Fibroblast of skin of scalp (primary cell): Measurements from ENCODE around the gene ZFHX3.

Source experiments
- DNase-seq: peaks from one replicate; pipeline ENCODE4 v3.0.0-alpha.2; 2013

Gene ZFHX3

GRCh38 chr16:72821185-72821950 is 226.6 kb downstream of the ZFHX3 start:
- DNase-seq: no peak

- peak; percentile 78 for DNase-seq
Measured at GRCh38 chr16:72819345-72819744, 228.6 kb downstream of the ZFHX3 start.

GRCh38 chr16:72818236-72818845 is 229.6 kb downstream of the ZFHX3 start:
- DNase-seq: peak; percentile 50

- no peak for DNase-seq
Measured at GRCh38 chr16:72815348-72816318, 232.3 kb downstream of the ZFHX3 start.

GRCh38 chr16:72814226-72814625 is 233.7 kb downstream of the ZFHX3 start:
- DNase-seq: no peak

GRCh38 chr16:72812672-72813071 is 235.3 kb downstream of the ZFHX3 start:
- DNase-seq: no peak

- DNase-seq: no peak
Measured at GRCh38 chr16:72811876-72812275, 236.1 kb downstream of the ZFHX3 start.

GRCh38 chr16:72811188-72811720 is 236.7 kb downstream of the ZFHX3 start:
- no peak for DNase-seq

- DNase-seq: no peak
Measured at GRCh38 chr16:72810480-72810879, 237.4 kb downstream of the ZFHX3 start.

- DNase-seq: no peak
Measured at GRCh38 chr16:72809446-72809845, 238.5 kb downstream of the ZFHX3 start.

GRCh38 chr16:72808754-72809153 is 239.2 kb downstream of the ZFHX3 start:
- no peak for DNase-seq

GRCh38 chr16:72807245-72807644 is 240.7 kb downstream of the ZFHX3 start:
- DNase-seq: no peak

- no peak for DNase-seq
Measured at GRCh38 chr16:72805486-72805885, 242.4 kb downstream of the ZFHX3 start.

- no peak for DNase-seq
Measured at GRCh38 chr16:72800524-72801161, 247.3 kb downstream of the ZFHX3 start.

- DNase-seq: no peak
Measured at GRCh38 chr16:72798264-72798663, 249.7 kb downstream of the ZFHX3 start.

- DNase-seq: no peak
Measured at GRCh38 chr16:72797621-72798020, 250.3 kb downstream of the ZFHX3 start.

GRCh38 chr16:72796222-72796621 is 251.7 kb downstream of the ZFHX3 start:
- DNase-seq: no peak

GRCh38 chr16:72794986-72795385 is 252.9 kb downstream of the ZFHX3 start:
- DNase-seq: no peak

- no peak for DNase-seq
Measured at GRCh38 chr16:72794319-72794718, 253.6 kb downstream of the ZFHX3 start.

GRCh38 chr16:72793716-72794115 is 254.2 kb downstream of the ZFHX3 start:
- DNase-seq: no peak

GRCh38 chr16:72793017-72793416 is 254.9 kb downstream of the ZFHX3 start:
- no peak for DNase-seq

GRCh38 chr16:72791786-72792185 is 256.1 kb downstream of the ZFHX3 start:
- DNase-seq: no peak
